MM.1S (cell line): ENCODE results near the gene IGSF9B.

Experiments used
- CTCF ChIP-seq: fragments of 300-600 bp; sonication (generic); IDR thresholded peaks from 2 replicates; pipeline ENCODE4 v1.5.1; 2016; ENCODE audit warnings: antibody characterized with exemption, low read length, mixed read lengths
- EZH2 ChIP-seq: fragments of 300-600 bp; sonication (generic); optimal IDR thresholded peaks from 2 replicates; pipeline ENCODE3; 2017; ENCODE audit warnings: low read depth, mild to moderate bottlenecking, antibody characterized with exemption, low read length, mixed read lengths

DNA sequence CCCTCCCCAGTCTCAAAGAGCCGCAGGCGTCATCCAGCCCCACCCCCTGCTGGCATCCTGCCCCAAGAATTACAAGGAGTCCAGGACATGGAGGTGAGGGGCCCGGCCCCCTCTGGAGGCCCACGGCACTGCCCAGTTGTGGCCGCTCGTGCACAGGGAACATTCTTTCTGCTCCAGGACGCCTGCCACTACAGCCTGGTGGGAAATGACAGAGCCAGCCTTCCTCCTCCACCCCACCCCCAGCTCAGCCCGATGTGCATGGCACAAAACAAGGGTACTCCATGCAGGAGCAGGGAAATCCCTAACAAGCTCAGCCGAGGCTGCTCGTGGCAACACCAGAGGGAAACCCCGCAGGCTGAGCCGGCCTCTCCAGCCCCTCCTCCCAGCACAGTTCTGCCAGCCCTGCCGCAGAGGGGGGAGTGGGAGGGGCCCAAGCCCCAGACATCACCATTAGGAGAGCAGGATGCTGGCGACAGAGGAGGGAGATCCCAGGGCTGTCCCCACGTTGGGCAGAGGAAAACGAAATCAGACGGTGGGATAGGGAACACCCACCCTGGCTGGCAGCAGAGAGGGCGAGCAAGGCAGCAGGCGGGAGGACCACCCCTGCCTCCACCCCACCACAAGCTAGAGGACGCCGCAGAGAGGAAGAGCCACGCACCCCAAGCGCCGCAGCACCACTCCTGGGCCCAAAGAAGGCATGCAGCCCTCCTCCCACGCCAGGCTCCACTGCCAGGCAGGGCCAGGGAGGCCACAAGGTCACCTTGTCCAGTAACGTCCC is 10.0 kb downstream of the IGSF9B start:
- no peak for TF ChIP-seq CTCF
- TF ChIP-seq EZH2: no peak
